Panc1 (cell line): Measurements from ENCODE around the gene PCDH1. TPM values are rescaled to one million over a fixed set of nuclear protein-coding genes. Genes with fewer than 3 reads are reported as not detected.

Experiments
- ATAC-seq: fragments of 200-7000 bp; cut with Tn5 transposase; 2 replicates; pipeline ENCODE4 v1.9.1; 2020; ENCODE audit warnings: mild to moderate bottlenecking, moderate library complexity
- BruUV-seq: library from RNA; stranded (reverse); fragments of 400-500 nt; replicated peaks from 2 replicates; lab custom pipeline; 2021; lab: Mats Ljungman, UMichigan
- CTCF ChIA-PET: fragments of 300-600 bp; sonication (Branson Sonifier 250); formaldehyde crosslinking; loops from one replicate; lab custom pipeline; 2022; ENCODE audit warnings: antibody characterized with exemption; lab: Charles Lee
- POLR2A ChIA-PET: fragments of 300-600 bp; sonication (Branson Sonifier 250); formaldehyde crosslinking; loops from one replicate; lab custom pipeline; 2022; ENCODE audit warnings: antibody characterized with exemption; lab: Charles Lee
- DNase-seq: peaks from one replicate; pipeline ENCODE4 v3.0.0-alpha.2; 2010; ENCODE audit warnings: low read depth, low spot score
- H3K27ac ChIP-seq: 2 replicates; pipeline ENCODE4 v1.5.1; 2011; ENCODE audit warnings: mild to moderate bottlenecking, low read length, inconsistent platforms
- H3K27me3 ChIP-seq: fragments of 200-500 bp; sonication (Bioruptor generic); 2 replicates; pipeline ENCODE4 v1.6.0; 2014; ENCODE audit warnings: low read length, inconsistent platforms; ENCODE audit not compliant: control insufficient read depth, insufficient read depth
- H3K36me3 ChIP-seq: fragments of 200-500 bp; sonication (Bioruptor generic); 2 replicates; pipeline ENCODE4 v1.5.1; 2014; ENCODE audit warnings: inconsistent platforms, mild to moderate bottlenecking, low read length, moderate library complexity; ENCODE audit not compliant: control insufficient read depth, insufficient read depth
- H3K4me1 ChIP-seq: 2 replicates; pipeline ENCODE4 v1.5.1; 2011; ENCODE audit warnings: inconsistent platforms, mild to moderate bottlenecking, low read length, moderate library complexity; ENCODE audit not compliant: control insufficient read depth, insufficient read depth
- H3K4me3 ChIP-seq, 2 experiments: 2 replicates each; pipeline ENCODE4 v1.5.1; 2011 to 2012; ENCODE audit warnings: low read depth in 2 of 2, low read length in 2 of 2, mild to moderate bottlenecking in 2 of 2, inconsistent platforms in 1 of 2, moderate library complexity in 1 of 2
- H3K9me3 ChIP-seq: fragments of 200-500 bp; sonication (Bioruptor generic); 2 replicates; pipeline ENCODE4 v1.5.1; 2014; ENCODE audit warnings: low read depth, mild to moderate bottlenecking, inconsistent platforms, low read length, moderate library complexity; ENCODE audit not compliant: control insufficient read depth, insufficient read depth
- POLR2AphosphoS5 ChIP-seq: IDR thresholded peaks from 2 replicates; pipeline ENCODE4 v1.6.1; 2012; ENCODE audit warnings: mild to moderate bottlenecking, low read depth, low read length, moderate library complexity
- SIN3A ChIP-seq: IDR thresholded peaks from 2 replicates; pipeline ENCODE4 v1.6.1; 2012; ENCODE audit warnings: low read depth, mild to moderate bottlenecking, low read length, moderate library complexity, borderline replicate concordance; ENCODE audit not compliant: insufficient read depth
- TCF7L2 ChIP-seq: IDR thresholded peaks from 2 replicates; pipeline ENCODE4 v1.6.1; 2011; ENCODE audit warnings: mild to moderate bottlenecking, low read depth, low read length, inconsistent platforms
- in situ Hi-C: cut with HindIII; loops from 2 replicates; pipeline ENCODE4 v1.10.0; 2016; ENCODE audit warnings: low sequenced_read_pairs, low pct_unique_long_range_greater_than_20kb
- intact Hi-C: fragments of 100-400 bp; cut with micrococcal nuclease; formaldehyde crosslinking; loops from one replicate; pipeline ENCODE4 v1.10.0; 2022; ENCODE audit not compliant: unreplicated experiment
- total RNA-seq: library from RNA; stranded (reverse); gene quantifications from one replicate; pipeline ENCODE4 v1.2.1, GENCODE V29; 2021; ENCODE audit not compliant: unreplicated experiment
- TF ChIP-seq, protein P1 (sequence below), 2 experiments: IDR thresholded peaks; 2 replicates each; pipeline ENCODE4 v1.6.1; 2011 to 2012; ENCODE audit warnings: low read depth in 2 of 2, control low read depth in 1 of 2, low read length in 1 of 2, mild to moderate bottlenecking in 1 of 2, moderate library complexity in 1 of 2; ENCODE audit not compliant: insufficient read depth in 1 of 2
- TF ChIP-seq, protein P2 (sequence below): fragments of 450-650 bp; IDR thresholded peaks from 2 replicates; pipeline ENCODE4 v1.5.1; 2017; ENCODE audit warnings: mild to moderate bottlenecking

Gene PCDH1
- total RNA-seq, 1 experiment from 2014 or later = 9.0 TPM

DNA sequence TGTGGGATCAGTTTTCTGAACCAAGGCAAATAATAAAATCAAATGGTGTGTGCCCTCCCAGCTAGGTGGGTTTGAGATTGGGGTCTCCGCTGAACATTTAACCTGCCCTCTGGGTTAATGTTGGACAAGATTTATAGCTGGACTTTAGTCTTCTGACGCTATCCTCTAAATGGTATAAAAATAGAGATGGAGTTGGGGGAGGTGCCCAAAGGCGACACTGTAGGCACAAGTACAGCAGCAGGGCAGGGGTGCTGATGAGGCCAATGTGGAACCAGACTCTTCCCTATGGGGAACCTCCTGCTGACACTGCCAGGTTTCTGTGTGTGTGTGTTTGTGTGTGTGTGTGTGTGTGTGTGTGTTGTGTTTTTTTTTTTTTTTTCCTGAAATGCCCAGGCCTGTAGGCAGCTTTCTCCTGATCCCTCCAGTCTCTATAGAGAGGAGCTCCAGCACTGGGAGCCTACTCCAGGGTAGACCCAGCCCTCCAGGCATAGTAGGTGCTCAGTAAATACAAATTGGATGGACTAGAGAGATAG lies 37.9 kb downstream of the PCDH1 start:
- TF ChIP-seq, protein P1, sequence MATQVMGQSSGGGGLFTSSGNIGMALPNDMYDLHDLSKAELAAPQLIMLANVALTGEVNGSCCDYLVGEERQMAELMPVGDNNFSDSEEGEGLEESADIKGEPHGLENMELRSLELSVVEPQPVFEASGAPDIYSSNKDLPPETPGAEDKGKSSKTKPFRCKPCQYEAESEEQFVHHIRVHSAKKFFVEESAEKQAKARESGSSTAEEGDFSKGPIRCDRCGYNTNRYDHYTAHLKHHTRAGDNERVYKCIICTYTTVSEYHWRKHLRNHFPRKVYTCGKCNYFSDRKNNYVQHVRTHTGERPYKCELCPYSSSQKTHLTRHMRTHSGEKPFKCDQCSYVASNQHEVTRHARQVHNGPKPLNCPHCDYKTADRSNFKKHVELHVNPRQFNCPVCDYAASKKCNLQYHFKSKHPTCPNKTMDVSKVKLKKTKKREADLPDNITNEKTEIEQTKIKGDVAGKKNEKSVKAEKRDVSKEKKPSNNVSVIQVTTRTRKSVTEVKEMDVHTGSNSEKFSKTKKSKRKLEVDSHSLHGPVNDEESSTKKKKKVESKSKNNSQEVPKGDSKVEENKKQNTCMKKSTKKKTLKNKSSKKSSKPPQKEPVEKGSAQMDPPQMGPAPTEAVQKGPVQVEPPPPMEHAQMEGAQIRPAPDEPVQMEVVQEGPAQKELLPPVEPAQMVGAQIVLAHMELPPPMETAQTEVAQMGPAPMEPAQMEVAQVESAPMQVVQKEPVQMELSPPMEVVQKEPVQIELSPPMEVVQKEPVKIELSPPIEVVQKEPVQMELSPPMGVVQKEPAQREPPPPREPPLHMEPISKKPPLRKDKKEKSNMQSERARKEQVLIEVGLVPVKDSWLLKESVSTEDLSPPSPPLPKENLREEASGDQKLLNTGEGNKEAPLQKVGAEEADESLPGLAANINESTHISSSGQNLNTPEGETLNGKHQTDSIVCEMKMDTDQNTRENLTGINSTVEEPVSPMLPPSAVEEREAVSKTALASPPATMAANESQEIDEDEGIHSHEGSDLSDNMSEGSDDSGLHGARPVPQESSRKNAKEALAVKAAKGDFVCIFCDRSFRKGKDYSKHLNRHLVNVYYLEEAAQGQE (IDR thresholded peaks at IDR 0.05; ENCODE audit: insufficient read depth in 1 of 2, low read depth in 2 of 2, low read length in 1 of 2) = no peak
- TF ChIP-seq, protein P2, sequence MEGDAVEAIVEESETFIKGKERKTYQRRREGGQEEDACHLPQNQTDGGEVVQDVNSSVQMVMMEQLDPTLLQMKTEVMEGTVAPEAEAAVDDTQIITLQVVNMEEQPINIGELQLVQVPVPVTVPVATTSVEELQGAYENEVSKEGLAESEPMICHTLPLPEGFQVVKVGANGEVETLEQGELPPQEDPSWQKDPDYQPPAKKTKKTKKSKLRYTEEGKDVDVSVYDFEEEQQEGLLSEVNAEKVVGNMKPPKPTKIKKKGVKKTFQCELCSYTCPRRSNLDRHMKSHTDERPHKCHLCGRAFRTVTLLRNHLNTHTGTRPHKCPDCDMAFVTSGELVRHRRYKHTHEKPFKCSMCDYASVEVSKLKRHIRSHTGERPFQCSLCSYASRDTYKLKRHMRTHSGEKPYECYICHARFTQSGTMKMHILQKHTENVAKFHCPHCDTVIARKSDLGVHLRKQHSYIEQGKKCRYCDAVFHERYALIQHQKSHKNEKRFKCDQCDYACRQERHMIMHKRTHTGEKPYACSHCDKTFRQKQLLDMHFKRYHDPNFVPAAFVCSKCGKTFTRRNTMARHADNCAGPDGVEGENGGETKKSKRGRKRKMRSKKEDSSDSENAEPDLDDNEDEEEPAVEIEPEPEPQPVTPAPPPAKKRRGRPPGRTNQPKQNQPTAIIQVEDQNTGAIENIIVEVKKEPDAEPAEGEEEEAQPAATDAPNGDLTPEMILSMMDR = no peak
- TF ChIP-seq POLR2AphosphoS5 (no peak), TCF7L2 (no peak), SIN3A (no peak)
- intact Hi-C loops = no loop called here
- no peak for DNase-seq
- CTCF ChIA-PET = interaction anchor here (0.7 kb wide), 1 partner anchor 26 kb away, joined by 3 read pairs; no protein-coding TSS in a partner anchor
- in situ Hi-C loops = no loop called here
- Histone ChIP-seq H3K27me3 (no peaks in the 10 kb centered on the region; the same call in 1 of the 2 replicates), H3K36me3 (no peaks in the 10 kb centered on the region), H3K27ac (no peak overlapping the region), H3K9me3 (no peaks in the 10 kb centered on the region), H3K4me1 (no peaks in the 10 kb centered on the region; the same call in 1 of the 2 replicates), H3K4me3 (no peak overlapping the region)
- no TSS peak for BruUV-seq
- POLR2A ChIA-PET = no interaction called here
- ATAC-seq = no peak

DNA sequence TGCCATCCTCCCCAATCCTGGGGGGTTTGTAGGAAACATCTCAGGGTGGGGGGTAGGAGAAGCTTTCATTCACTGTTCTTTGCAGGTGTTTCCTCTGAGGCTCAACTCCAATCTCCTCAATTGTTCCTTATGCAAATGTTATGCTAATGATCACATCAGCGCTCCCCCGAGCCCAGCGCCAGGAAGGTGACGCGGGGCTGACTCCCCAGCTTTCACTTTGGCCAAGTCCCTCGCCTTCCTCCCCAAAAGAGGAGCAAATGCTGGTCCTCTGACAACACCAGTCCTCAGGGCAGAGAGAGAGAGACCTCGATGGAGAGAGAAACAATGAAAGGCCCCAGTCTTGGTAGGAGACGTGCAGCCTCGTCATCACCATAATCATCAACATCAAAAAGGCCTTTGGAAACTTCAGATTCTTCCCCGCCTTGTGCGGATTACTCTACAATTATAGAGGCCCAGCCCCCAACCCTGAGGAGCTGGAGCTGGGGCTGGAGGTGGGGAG lies 39.1 kb downstream of the PCDH1 start:
- no TSS peak for BruUV-seq
- H3K27me3 ChIP-seq = no peaks in the 10 kb centered on the region; the same call in 1 of the 2 replicates
- no peak overlapping the region for H3K4me3 ChIP-seq
- POLR2A ChIA-PET = interaction anchor here (0.6 kb wide), 1 partner anchor 101 kb away, joined by 7 read pairs; no protein-coding TSS in a partner anchor
- H3K36me3 ChIP-seq = no peaks in the 10 kb centered on the region
- intact Hi-C loops (no loop called here), in situ Hi-C loops (no loop called here)
- H3K4me1 ChIP-seq = no peaks in the 10 kb centered on the region; the same call in 1 of the 2 replicates
- CTCF ChIA-PET = no interaction called here
- H3K27ac ChIP-seq = no peak overlapping the region
- H3K9me3 ChIP-seq = no peaks in the 10 kb centered on the region
- DNase-seq = no peak
- no peak for ATAC-seq
- TF ChIP-seq, protein P2 = no peak
- TF ChIP-seq, protein P1 (IDR thresholded peaks at IDR 0.05; ENCODE audit: insufficient read depth in 1 of 2, low read depth in 2 of 2, low read length in 1 of 2) = no peak
- no peak for TF ChIP-seq POLR2AphosphoS5
- TF ChIP-seq TCF7L2 = no peak
- no peak for TF ChIP-seq SIN3A
